Occipital lobe (tissue), 2 donors: ENCODE data around the gene MKNK2. TPM values are rescaled to one million over a fixed set of nuclear protein-coding genes. Genes with fewer than 3 reads are reported as not detected.
"Not testable (repeated sequence)": the region's sequence is repeated elsewhere in the genome, so short reads cannot be mapped to it uniquely, and the experiment has no call there.

Source experiments
- DNase-seq: peaks from one replicate; lab custom pipeline; 2025; lab: John Stamatoyannopoulos, UW
- total RNA-seq: library from RNA; depleted of rRNA; stranded (reverse); fragments of >200 nt; gene quantifications from one replicate; pipeline ENCODE4 v1.2.3, GENCODE V29; 2014

Gene MKNK2
- total RNA-seq, result 16.8 TPM

GRCh38 chr19:2050991-2051772 is at the start of gene MKNK2:
TSS of gene MKNK2 (minus strand) at chr19:2051244. CDS start at chr19:2050851, 393 bp downstream.
- DNase-seq, result peak; percentile 86

GRCh38 chr19:2100719-2101061 is 49.6 kb upstream of the MKNK2 start:
- DNase-seq, result no peak

- DNase-seq, result no peak
These were observed 49.1 kb upstream of the MKNK2 start for GRCh38 chr19:2099937-2100718.

GRCh38 chr19:2099054-2099501 is 48.0 kb upstream of the MKNK2 start:
- DNase-seq, result no peak

- DNase-seq, result no peak
These were observed 46.9 kb upstream of the MKNK2 start for GRCh38 chr19:2097886-2098327.

GRCh38 chr19:2097203-2097885 is 46.3 kb upstream of the MKNK2 start:
- no peak for DNase-seq

GRCh38 chr19:2096480-2097202 is 45.6 kb upstream of the MKNK2 start, which contains the start of gene IZUMO4:
TSS of gene IZUMO4 (plus strand) at chr19:2096915. CDS start at chr19:2096946, 31 bp downstream.
- peak; percentile 100 for DNase-seq

GRCh38 chr19:2096034-2096479 is 45.0 kb upstream of the MKNK2 start, which contains the start of gene MOB3A:
TSS of gene MOB3A (minus strand) at chr19:2096326. CDS start at chr19:2078560, 17,766 bp downstream.
- DNase-seq, result peak; percentile 94

- not testable (repeated sequence) for DNase-seq
These were observed 41.0 kb upstream of the MKNK2 start for GRCh38 chr19:2091926-2092525.

- no peak for DNase-seq
These were observed 38.6 kb upstream of the MKNK2 start for GRCh38 chr19:2089727-2090053.

GRCh38 chr19:2089001-2089711 is 38.1 kb upstream of the MKNK2 start:
- DNase-seq, result no peak

GRCh38 chr19:2087621-2088100 is 36.6 kb upstream of the MKNK2 start:
- no peak for DNase-seq

GRCh38 chr19:2086695-2087620 is 35.9 kb upstream of the MKNK2 start:
- not testable (repeated sequence) for DNase-seq

GRCh38 chr19:2084993-2085720 is 34.1 kb upstream of the MKNK2 start:
- DNase-seq, result peak; percentile 38

- no peak for DNase-seq
These were observed 32.3 kb upstream of the MKNK2 start for GRCh38 chr19:2083174-2083854.

- no peak for DNase-seq
These were observed 31.1 kb upstream of the MKNK2 start for GRCh38 chr19:2081873-2082810.
